ENCODE measurements around the gene PBX1. TPM values are rescaled to one million over a fixed set of nuclear protein-coding genes. Genes with fewer than 3 reads are reported as not detected.

Gene PBX1
- polyA plus RNA-seq, 3 donors = 0.07 TPM; not detected in 2

DNA sequence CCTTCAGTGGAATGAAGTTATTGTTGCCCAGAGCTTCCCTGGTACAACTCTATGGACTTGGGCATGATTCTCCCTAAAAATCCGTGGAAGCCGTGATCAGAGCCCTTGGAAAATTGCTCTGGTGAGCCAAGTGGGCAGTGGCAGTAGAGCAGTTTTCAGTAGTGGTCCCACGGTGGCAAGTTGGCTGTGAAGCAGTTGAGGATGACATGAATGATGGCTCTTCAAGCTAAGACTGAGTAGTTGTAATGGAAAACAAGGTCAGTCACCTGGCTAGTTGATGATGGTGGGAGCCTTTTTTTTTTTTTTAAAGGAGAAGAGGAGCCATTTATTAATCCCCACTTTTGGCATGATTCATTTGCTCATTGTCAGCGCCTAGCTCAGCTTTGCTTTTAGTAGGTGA, 36.2 kb downstream of the PBX1 start:
- Mint-ChIP-seq H3K4me1 (no peaks in the 10 kb centered on the region), H3K27me3 (ENCODE audit: low read depth in 3 of 3) (peaks cover under 1 to 3% (median 2%) of the 10 kb centered on the region in 3 donors)

DNA sequence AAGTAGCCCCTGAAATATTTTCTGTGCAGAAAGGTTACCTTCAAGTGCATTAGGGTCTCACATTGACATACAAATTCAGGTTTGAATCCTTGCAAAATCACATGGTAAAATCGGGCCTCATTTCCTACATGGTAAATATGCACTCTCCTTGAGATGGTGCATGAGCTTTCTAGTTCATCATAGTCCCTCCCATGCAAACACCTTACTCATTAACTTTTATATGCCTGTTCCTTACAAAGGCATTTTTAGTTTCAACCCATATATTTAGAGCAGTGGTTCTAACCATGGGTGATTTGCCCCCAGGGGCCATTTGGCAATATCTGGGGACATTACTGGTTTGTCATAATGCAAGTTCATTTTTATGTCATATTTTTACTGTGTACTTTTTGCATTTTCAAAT, 37.2 kb downstream of the PBX1 start:
- Mint-ChIP-seq H3K27me3 (ENCODE audit: low read depth in 3 of 3) (peaks cover 0 to 2% (median 0%) of the 10 kb centered on the region in 3 donors), H3K9me3 (no peaks in the 10 kb centered on the region), H3K36me3 (no peaks in the 10 kb centered on the region), H3K27ac (no peak overlapping the region), H3K4me3 (peak overlapping the region in 1 of 2 donors; percentile 22), H3K4me1 (no peaks in the 10 kb centered on the region)
- H2AFZ ChIP-seq (ENCODE audit: insufficient read depth, low read depth, low read length, poor library complexity, severe bottlenecking) = no peak overlapping the region
- H3K27me3 ChIP-seq (ENCODE audit: control insufficient read depth in 2 of 2, insufficient read depth in 2 of 2, low read length in 2 of 2) = no peaks in the 10 kb centered on the region
- no peak overlapping the region for H3K9ac ChIP-seq (ENCODE audit: insufficient read depth, low read length, poor library complexity, severe bottlenecking)
- H3K79me2 ChIP-seq (ENCODE audit: insufficient read depth, low read length) = no peaks in the 10 kb centered on the region
- TF ChIP-seq, protein P1, sequence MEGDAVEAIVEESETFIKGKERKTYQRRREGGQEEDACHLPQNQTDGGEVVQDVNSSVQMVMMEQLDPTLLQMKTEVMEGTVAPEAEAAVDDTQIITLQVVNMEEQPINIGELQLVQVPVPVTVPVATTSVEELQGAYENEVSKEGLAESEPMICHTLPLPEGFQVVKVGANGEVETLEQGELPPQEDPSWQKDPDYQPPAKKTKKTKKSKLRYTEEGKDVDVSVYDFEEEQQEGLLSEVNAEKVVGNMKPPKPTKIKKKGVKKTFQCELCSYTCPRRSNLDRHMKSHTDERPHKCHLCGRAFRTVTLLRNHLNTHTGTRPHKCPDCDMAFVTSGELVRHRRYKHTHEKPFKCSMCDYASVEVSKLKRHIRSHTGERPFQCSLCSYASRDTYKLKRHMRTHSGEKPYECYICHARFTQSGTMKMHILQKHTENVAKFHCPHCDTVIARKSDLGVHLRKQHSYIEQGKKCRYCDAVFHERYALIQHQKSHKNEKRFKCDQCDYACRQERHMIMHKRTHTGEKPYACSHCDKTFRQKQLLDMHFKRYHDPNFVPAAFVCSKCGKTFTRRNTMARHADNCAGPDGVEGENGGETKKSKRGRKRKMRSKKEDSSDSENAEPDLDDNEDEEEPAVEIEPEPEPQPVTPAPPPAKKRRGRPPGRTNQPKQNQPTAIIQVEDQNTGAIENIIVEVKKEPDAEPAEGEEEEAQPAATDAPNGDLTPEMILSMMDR (IDR thresholded peaks at IDR 0.05) = no peak
- H3K36me3 ChIP-seq (replicated peaks in 1 of 2; ENCODE audit: control insufficient read depth in 1 of 2, insufficient read depth in 2 of 2, low read length in 2 of 2) = no peaks in the 10 kb centered on the region
- no peak for DNase-seq
- no peak overlapping the region for H3K4me2 ChIP-seq (replicated peaks; ENCODE audit: extremely low read depth, low read length, poor library complexity, severe bottlenecking)
- no peak overlapping the region for H3K4me3 ChIP-seq (replicated peaks in 1 of 3; ENCODE audit: low read depth in 2 of 3, low read length in 3 of 3)
- no peaks in the 10 kb centered on the region for H4K20me1 ChIP-seq (ENCODE audit: insufficient read depth, low read length)
- no peak overlapping the region for H3K27ac ChIP-seq (ENCODE audit: low read depth in 1 of 2, low read length in 2 of 2)
- intact Hi-C loops (cut with micrococcal nuclease) = no loop called here
- H3K4me1 ChIP-seq (ENCODE audit: control insufficient read depth in 1 of 2, insufficient read depth in 2 of 2, low read length in 2 of 2) = no peaks in the 10 kb centered on the region
- WGBS (ENCODE audit: insufficient coverage) = 100% methylated on average over 1 of the region's 1 CpG
- no peaks in the 10 kb centered on the region for H3K9me3 ChIP-seq (replicated peaks in 1 of 2; ENCODE audit: control insufficient read depth in 1 of 2, insufficient read depth in 1 of 2, low read length in 2 of 2)

More for the DNA sequence above, 36.2 kb downstream of the PBX1 start:
- Histone ChIP-seq H3K9ac (ENCODE audit: insufficient read depth, low read length, poor library complexity, severe bottlenecking) (no peak overlapping the region), H3K9me3 (replicated peaks in 1 of 2; ENCODE audit: control insufficient read depth in 1 of 2, insufficient read depth in 1 of 2, low read length in 2 of 2) (no peaks in the 10 kb centered on the region), H3K27me3 (ENCODE audit: control insufficient read depth in 2 of 2, insufficient read depth in 2 of 2, low read length in 2 of 2) (no peaks in the 10 kb centered on the region), H4K20me1 (ENCODE audit: insufficient read depth, low read length) (no peaks in the 10 kb centered on the region), H3K27ac (ENCODE audit: low read depth in 1 of 2, low read length in 2 of 2) (no peak overlapping the region), H2AFZ (ENCODE audit: insufficient read depth, low read depth, low read length, poor library complexity, severe bottlenecking) (no peak overlapping the region), H3K4me2 (replicated peaks; ENCODE audit: extremely low read depth, low read length, poor library complexity, severe bottlenecking) (no peak overlapping the region), H3K36me3 (replicated peaks in 1 of 2; ENCODE audit: control insufficient read depth in 1 of 2, insufficient read depth in 2 of 2, low read length in 2 of 2) (no peaks in the 10 kb centered on the region), H3K4me3 (replicated peaks in 1 of 3; ENCODE audit: low read depth in 2 of 3, low read length in 3 of 3) (no peak overlapping the region), H3K79me2 (ENCODE audit: insufficient read depth, low read length) (no peaks in the 10 kb centered on the region), H3K4me1 (ENCODE audit: control insufficient read depth in 1 of 2, insufficient read depth in 2 of 2, low read length in 2 of 2) (no peaks in the 10 kb centered on the region)
- DNase-seq = no peak
- no peaks in the 10 kb centered on the region for H3K9me3 Mint-ChIP-seq
- TF ChIP-seq, protein P1 (IDR thresholded peaks at IDR 0.05) = no peak
- WGBS (ENCODE audit: insufficient coverage) = 97% methylated on average over 3 of the region's 4 CpGs
- no peak overlapping the region for H3K4me3 Mint-ChIP-seq
- intact Hi-C loops (cut with micrococcal nuclease) = no loop called here
- no peaks in the 10 kb centered on the region for H3K36me3 Mint-ChIP-seq
- no peak overlapping the region for H3K27ac Mint-ChIP-seq

Measured in CD14-positive monocyte (primary cell).